Measurements from ENCODE around the gene CD9. TPM values are rescaled to one million over a fixed set of nuclear protein-coding genes. Genes with fewer than 3 reads are reported as not detected.
A peak's percentile ranks its signal among the peaks of the same experiment; 100 is the strongest.
"Not testable (repeated sequence)": the region's sequence is repeated elsewhere in the genome, so short reads cannot be mapped to it uniquely, and the experiment has no call there.

Gene CD9
- total and polyA plus RNA-seq, 2 of the 8 experiments (the other 6 are each of a cell fraction or from before 2014, with no cell fraction given), result 168 to 319 TPM

GRCh38 chr12:6160049-6160649 lies 40.1 kb upstream of the CD9 start:
- not testable (repeated sequence) for H4K5ac ChIP-seq (ENCODE audit: insufficient read length, low read depth, low read length); H2AK5ac ChIP-seq (ENCODE audit: low read depth, low read length)

More at GRCh38 chr12:6160049-6160649, 40.1 kb upstream of the CD9 start:
- H2BK12ac ChIP-seq (ENCODE audit: low read depth, low read length); H3K79me1 ChIP-seq (ENCODE audit: low read depth, low read length); H3K4me2 ChIP-seq (ENCODE audit: insufficient read depth in 1 of 2, low read depth in 2 of 2, low read length in 2 of 2); H3K9ac ChIP-seq (replicated peaks in 1 of 4; ENCODE audit: extremely low read depth in 1 of 4, low read depth in 3 of 4, low read length in 3 of 4); H2BK15ac ChIP-seq (ENCODE audit: low read length); H3K27me3 ChIP-seq (replicated peaks in 1 of 4; ENCODE audit: control insufficient read depth in 3 of 4, extremely low read depth in 1 of 4, insufficient read depth in 3 of 4, low read length in 3 of 4); H2BK20ac ChIP-seq (ENCODE audit: low read length); H3K23me2 ChIP-seq (ENCODE audit: low read depth, low read length); H3K4me3 ChIP-seq (ENCODE audit: extremely low read depth in 1 of 4, insufficient read depth in 2 of 4, low read depth in 3 of 4, low read length in 4 of 4); H3K36me3 ChIP-seq (ENCODE audit: control insufficient read depth in 2 of 4, insufficient read depth in 4 of 4, low read length in 3 of 4); H3K56ac ChIP-seq (replicated peaks; ENCODE audit: insufficient read length, low read depth, low read length); H3K27ac ChIP-seq (ENCODE audit: low read depth, low read length); H4K91ac ChIP-seq (replicated peaks; ENCODE audit: insufficient read length, low read length); H3K9me3 ChIP-seq (ENCODE audit: insufficient read depth in 2 of 2, low read depth in 1 of 2, low read length in 1 of 2); DNase-seq (ENCODE audit: low read depth in 1 of 2, low spot score in 2 of 2); H3K4me1 ChIP-seq (replicated peaks in 1 of 4; ENCODE audit: control insufficient read depth in 3 of 4, insufficient read depth in 4 of 4, low read length in 3 of 4); H2AFZ ChIP-seq (ENCODE audit: low read length); H3K23ac ChIP-seq (ENCODE audit: insufficient read length); H3K4ac ChIP-seq (replicated peaks; ENCODE audit: insufficient read length, low read depth, low read length); FAIRE-seq; H3K14ac ChIP-seq (ENCODE audit: insufficient read length); H2BK120ac ChIP-seq (replicated peaks; ENCODE audit: low read depth, low read length); H4K20me1 ChIP-seq (replicated peaks in 1 of 2; ENCODE audit: control insufficient read depth in 1 of 2, insufficient read depth in 2 of 2, low read length in 2 of 2); H3K18ac ChIP-seq (ENCODE audit: extremely low read depth, low read length); H3K79me2 ChIP-seq (ENCODE audit: control insufficient read depth in 1 of 2, insufficient read depth in 2 of 2, low read length in 2 of 2); H2BK5ac ChIP-seq (ENCODE audit: low read depth, low read length): not testable (repeated sequence)
- ChIA-PET CTCF (ENCODE audit: partially characterized antibody) (interaction anchor here (0.6 to 2.7 kb wide), 11 partner anchors 15 to 127 kb away, joined by 3 to 8 read pairs (median 3); no protein-coding TSS in a partner anchor), POLR2A (ENCODE audit: partially characterized antibody) (interaction anchor here (1.1 to 1.5 kb wide), 2 partner anchors 27 to 114 kb away, joined by 3 read pairs; no protein-coding TSS in a partner anchor)
- 92% methylated on average over 18 of the region's 19 CpGs; no CpG with 5 or more reads in 1 of the 2 experiments for WGBS, 2 experiments (ENCODE audit: extremely low coverage in 1 of 2, insufficient coverage in 1 of 2, insufficient read length in 1 of 2, insufficient replicate concordance in 2 of 2, low coverage in 1 of 2, low lambda C conversion rate in 2 of 2, missing lambda C conversion rate in 1 of 2)
- H4K8ac ChIP-seq (ENCODE audit: extremely low read depth, insufficient read depth, low read length), result peak overlapping the region; percentile 57; the same call in 1 of the 2 replicates

All from H1 (cell line).